Adrenal gland (tissue), 5 donors: Measurements from ENCODE around the gene GPC5.

ENCODE experiments used
- CTCF ChIP-seq, 6 experiments: fragments of 450-650 bp in 4 of 6; fragments of 200-600 bp in 2 of 6; sonication (generic) in 1 of 6; IDR thresholded peaks; 1 replicate in 5 of 6; 2 replicates in 1 of 6; pipeline versions ENCODE4 v1.5.1 to v1.8.0; 2016 to 2021; ENCODE audit warnings: antibody characterized with exemption in 6 of 6, mild to moderate bottlenecking in 2 of 6, moderate library complexity in 1 of 6
- POLR2A ChIP-seq, 2 donors: fragments of 450-650 bp; IDR thresholded peaks; one replicate each; pipeline ENCODE4 v1.6.1; 2017; ENCODE audit warnings: antibody characterized with exemption in 2 of 2, mild to moderate bottlenecking in 2 of 2, moderate library complexity in 1 of 2
- donor health status: DM: no; HTN: no; CAD: no.

DNA sequence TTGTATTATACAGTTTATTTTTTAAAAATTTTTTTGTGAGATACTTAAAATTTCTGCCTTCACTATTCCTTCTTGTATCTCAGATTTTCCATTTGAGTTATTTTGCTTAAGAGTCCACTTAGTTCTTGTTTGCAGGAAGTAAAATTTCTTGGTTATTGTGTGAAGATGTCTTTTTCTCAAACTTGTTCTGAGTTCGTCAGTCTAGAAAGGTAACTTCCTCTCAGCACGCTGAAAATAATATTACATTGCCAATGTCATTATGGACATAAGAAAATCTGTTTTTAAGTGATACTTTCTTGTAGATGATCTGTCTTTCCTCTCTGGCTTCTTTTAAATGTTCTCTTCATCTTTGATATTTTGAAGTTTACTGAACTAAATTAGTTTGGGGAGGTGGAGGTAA is 1096.5 kb downstream of the GPC5 start:
- TF ChIP-seq CTCF (IDR thresholded peaks at IDR 0.05) (no peak), POLR2A (IDR thresholded peaks at IDR 0.05) (no peak)
